ENCODE data around the gene SGIP1.

The SGIP1 gene

DNA sequence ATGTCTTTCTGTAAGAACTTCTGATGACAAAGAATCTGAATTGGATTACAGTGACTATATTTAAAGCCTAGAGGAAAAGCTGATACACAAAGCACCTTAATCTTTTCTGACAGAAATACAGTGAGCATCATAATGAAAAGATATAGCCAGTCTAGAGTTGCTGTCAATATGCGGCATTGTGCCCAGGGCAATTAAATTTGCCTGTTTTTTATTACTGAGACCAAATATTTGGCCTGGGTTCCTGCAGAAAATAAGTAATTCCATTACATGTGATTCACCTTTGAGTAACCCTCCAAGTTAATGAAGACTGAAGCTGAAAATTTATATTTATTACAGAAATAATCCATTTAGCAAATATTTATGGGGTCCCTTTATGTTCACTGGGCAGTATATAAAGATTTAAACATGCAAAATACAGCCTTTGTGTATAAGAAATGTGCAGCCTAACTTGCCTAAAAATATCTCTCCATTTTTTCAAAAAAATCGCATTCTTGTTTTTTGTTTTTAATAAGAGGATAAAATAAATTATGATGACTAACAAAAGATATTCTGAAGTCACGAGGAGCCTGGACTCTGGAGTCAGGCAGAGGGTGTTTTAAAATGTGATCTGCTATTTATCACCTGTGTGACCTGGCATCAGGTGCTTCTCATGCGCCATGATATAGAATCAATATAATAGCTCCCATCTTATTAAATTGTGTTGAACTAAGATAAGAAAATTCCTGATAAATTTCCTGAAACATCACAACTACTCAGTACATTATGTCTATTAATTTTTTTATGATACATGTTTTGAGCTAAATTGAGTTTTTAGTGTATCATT lies 83.6 kb downstream of the SGIP1 start:
- DNase-seq, result no peak

DNA sequence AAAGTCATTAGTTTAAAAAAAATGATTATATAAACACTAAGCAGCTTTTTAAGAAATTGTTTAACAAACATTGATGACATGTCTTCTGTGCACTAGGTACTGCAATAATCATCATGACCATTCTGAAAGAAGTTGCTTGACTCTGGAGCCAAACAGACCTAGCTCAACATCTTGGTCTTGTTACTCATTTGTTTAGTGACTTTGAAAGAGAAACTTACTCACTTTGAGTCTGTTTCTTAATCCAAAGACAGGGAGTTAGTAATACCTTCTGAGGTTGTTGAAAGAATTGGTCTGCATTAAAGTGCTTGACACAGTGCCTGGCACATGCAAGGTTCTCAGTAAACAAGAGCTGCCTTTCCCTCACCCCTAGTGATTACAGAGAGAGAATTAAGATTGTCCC lies 84.4 kb downstream of the SGIP1 start:
- no peak for DNase-seq

DNA sequence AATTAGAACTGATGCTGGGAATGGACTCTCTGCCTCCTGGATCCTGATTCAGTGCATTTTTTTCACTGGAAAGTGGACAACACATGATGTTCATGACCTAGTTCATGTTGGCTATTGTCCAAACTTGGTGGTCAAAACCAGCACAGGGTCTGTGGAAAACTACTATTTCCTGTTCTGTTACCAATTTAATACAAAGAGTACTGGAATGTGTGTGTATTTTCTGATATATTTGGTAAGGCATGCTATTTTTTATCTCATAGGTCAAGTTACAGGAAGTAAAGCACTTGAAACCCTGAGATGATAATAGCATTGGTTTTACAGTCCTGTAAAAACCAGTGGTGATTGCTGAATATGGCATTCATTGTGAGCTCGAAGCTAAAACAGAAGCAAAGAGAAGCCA lies 89.9 kb downstream of the SGIP1 start:
- no peak for DNase-seq

DNA sequence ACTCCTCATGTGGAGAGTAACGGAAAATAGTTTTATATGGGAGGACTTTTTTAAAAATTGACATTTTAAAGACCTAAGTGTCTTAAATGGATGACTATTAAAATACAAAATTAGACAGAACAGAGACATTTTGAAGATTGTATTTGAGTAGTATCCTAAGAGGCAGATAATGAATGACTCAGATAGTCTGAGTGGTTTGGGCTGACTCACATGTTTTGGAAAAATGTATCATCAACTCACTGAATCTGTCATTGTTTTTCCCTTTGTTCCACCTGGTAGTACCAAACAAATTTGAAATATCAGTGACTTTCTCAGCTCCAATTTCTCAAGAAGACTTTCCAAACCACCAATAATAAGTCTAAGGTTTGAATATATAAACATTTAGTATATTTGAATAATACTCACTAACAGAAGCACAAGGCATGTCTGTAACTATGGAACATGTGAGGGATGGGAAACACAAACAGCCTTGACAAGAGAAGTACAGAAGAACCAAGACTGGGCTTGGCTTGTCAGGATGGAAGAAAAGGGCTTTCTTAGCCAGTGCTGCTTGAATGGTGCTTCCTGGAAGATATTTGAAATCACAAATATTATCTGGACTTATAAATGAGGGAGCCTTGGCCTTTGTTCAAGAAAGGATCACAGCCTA lies 90.6 kb downstream of the SGIP1 start:
- no peak for DNase-seq

DNA sequence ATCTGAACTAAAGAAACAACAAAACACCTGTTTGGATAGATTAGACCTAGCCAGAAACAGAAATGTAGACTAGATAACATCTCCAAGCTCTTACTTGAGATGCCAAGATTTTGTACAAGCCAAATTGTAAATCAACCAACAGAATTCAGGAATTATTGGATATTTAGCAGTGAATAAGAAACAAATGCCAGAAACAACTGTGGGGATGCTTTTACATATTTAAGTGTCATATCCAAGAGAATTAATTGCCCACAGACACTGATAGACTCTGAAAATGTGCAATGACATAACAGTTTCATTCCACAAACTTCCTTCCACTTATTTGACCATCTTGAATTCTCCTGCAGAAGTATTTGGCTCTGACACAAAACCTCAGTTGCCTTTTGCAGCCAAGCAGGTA lies 92.3 kb downstream of the SGIP1 start:
- DNase-seq, result no peak

DNA sequence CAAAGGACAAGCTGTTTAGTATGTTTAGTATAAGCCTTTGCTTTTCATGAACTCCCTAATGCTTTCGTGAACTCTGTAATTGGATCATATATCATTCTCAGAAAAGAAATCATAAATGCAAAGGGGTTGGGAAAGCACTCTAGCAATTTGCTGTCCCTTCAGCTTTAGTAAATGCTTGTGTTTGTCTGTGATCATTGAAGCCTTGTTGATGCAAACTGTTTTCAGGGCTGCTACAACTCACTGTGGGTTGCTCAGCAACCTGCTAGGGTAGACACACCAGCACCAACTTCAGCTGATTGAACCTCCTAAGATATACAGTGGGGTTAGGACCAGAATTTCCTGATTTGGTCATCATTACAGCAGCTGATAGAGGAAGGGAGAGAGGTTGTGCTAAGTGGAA lies 95.0 kb downstream of the SGIP1 start:
- no peak for DNase-seq

DNA sequence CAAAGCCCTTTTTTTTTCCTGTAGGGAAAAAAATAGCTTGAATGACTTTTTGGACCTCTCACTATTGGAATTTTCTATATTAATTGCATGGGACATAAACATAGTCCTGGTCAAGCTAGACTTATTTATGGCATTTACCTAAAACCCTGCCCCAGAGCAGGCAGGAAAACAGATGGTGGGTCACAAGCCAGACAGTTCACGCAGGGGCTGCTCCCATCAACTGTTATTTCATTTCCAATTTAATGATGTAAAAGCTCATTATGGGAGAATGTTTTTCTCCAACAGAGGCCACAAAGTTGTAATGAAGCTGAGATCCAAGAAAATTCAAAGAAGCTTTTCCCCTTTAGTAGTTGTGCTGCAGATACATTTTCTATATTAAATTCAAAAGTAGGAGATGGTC lies 99.2 kb downstream of the SGIP1 start:
- DNase-seq, result peak; percentile 33

DNA sequence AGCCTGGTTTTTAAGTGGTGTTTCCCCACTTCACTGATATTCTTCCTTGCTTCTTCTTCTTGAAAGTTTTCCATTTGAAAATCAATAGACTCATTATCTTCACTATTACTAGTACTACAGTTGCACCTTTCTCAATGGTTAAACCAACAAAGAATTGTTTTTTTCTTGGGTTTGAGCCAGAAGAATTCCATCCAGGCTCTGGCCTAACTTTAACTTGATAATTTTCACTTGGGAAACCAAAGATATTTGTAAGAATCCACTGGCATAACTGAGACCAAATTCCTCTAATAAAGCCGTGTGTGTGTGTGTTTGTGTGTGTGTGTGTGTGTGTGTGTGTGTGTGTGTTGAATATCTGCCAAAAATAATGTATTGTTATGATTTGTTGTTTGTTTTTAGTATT lies 103.2 kb downstream of the SGIP1 start:
- DNase-seq, result no peak

DNA sequence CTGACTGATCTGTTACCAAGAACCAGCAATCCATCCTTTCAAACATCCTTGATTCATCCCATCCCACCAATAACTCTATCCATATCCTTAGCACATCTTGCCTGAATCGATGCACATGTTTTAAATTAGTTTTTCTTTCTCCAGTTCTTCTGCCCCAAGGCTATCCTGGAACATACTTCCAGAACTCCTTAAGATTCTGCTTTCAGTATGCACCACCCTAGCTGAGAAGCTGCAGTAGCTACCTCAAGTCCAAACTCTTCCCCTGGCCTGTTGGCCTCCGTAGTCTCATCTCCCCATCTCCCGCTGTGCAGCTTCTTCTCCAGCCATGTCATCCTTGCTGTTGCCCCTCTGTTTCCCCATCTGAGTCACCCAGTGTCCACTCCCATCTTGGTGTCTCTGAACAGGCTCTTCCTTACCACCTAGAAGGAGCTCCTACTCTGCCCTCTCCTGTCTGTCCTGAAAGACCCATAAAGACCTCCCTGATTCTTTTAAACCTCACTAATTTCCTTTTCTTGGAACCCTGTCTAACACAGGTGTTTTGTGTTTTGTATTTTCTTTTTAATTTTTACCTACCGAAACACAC lies 108.0 kb downstream of the SGIP1 start:
- DNase-seq, result no peak

DNA sequence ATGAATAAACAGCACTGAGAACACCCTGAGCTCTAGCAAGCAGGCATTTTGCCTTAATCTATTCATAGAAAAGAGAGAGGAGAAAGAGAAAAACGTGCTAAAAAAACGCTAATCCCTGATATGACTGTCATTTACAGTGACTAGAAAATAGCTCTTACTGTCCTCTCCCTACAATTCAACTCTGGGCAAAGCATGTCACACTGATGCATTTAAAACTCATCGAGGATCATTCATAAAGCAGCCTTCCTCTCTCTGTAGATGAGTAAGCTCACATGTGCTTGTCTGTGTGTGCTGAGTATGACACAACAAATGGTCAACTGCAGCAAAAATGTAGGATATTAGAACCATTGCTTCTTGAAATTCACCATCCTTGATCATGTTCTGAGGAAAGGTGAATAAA lies 109.0 kb downstream of the SGIP1 start:
- no peak for DNase-seq

DNA sequence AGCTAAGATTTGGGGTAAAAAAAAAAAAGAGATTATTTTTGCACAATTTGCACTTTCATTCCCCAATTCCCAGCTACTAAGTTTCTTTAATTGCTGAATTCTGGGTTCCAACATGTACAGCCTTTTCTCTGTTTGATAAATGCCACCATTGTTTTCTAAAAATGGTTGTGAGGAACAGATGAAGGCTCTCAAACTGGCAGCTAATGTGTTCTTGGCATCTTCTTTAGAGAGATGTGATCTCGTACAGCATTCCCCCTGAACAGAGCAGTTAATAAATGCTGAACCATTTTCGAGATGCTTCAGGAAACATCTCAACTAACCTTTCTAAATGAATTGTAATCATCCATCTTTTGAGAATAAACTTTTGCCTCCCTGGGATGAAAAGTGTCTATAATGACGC lies 110.4 kb downstream of the SGIP1 start:
- no peak for DNase-seq

DNA sequence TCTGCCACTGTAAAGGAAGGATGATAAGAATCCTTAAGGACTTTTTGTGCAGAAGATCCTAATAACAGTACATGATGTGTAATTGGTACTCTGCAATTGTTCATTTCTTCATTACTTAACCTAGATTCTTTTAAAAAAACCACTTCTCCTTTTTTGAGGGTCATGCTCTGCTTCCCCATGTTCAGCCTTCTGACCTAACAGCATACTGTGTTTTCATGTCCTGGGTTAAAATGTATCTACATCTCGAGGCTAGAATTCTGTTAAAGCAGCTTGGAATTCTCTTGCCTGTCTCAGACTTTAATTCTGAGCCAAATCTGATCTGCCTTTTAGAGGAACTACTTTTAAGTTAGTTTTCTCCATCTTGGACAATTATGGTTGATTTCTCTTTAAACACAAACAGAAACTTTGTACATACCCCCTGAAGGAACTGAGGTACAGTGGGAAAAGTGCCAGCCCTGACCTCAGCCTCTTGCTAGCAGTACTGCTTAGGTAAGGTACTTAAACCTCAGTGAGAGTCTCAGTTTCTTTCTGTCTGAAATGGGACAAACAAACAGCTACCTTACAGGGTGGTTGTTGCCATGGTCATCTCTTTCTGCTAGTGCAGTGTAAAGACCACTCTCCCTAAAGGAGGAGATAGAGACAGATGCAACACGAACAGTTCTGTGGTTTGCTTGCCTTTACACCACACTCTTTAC lies 115.1 kb downstream of the SGIP1 start:
- no peak for DNase-seq

DNA sequence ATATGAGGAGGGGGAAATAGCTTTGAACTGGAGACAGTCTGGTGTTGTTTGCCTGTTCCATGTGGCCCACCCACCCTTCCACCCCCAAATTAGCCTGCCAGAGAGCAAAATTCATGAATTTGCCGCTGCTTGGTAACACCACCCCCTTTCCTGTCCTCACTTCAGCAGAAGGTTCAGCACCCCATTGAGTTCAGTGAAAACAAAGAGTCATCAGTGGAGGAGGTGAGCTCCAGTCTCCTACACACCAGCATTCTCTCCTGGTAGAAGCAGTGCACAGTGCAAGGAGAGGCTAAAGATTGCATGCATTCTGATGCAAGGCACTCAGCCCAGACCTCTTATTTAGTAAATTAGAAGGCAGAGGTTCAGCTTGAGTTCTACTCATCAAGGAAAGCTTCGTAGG lies 118.6 kb downstream of the SGIP1 start:
- DNase-seq, result no peak

DNA sequence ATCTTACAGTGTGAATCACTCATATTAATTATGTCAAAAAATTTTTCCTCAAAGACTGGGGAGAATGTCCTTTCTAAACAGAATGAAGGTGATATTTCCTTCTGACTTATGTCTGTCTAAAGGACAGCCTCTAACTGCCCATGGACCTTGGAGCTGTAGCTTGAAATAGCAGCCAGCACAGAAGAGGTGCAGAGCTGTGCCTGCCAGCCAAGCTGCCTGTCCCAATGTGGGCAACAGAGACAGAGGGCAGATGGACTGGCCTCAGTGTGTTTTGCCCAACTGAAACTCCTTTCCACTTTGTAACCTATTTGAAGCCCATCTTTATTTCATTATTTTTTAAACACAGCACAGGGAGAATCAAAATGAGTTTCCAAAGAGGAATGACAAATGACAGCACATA lies 120.7 kb downstream of the SGIP1 start:
- no peak for DNase-seq

DNA sequence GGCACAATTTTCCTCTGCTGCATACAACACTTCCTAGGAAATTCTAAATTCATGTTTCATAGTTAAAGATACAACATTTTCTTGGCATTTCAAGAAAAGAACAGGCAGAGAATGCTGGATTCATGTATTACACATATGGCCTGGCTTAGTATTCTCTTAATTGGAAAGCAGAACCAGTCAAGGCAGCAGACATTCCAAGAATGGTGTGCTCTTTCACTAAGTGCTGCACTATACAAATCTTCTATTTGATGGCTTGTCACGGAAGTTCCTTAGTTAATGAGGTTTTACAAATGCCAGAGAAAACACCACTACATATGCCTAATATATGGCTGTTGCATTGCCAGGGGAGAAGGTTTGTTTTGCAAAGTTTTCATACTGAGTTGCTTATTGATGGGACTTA lies 137.5 kb downstream of the SGIP1 start:
- no peak for DNase-seq

DNA sequence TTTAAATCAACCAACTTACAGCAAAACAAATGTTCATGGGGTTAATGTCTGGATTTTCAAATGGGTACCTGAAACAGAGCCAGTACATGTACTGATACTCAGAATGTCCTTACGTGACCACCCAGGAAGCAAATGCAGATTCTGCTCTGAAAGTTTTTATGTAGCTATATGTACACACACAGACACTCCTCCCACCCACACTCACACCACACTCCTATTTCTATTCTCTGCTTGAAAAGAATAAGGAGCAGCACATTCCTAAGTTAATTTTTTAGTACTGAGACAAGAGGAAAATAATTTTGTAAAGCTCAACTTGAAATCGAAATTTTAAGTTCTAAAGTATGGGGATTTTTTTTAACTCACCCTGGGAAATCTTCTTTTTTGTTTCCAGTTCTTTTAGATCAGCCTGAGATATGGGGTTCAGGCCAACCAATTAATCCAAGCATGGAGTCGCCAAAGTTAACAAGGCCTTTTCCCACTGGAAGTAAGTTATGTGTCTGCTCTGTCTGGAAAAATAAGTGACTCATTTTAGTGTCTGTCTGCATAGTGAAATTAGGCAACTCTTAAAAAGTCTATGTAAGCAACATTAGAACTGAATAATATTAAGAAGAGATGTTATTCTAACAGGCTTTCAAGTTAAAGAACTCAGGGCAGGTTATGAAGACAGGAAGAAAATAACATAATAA lies 142.8 kb downstream of the SGIP1 start:
- peak; percentile 38 for DNase-seq

DNA sequence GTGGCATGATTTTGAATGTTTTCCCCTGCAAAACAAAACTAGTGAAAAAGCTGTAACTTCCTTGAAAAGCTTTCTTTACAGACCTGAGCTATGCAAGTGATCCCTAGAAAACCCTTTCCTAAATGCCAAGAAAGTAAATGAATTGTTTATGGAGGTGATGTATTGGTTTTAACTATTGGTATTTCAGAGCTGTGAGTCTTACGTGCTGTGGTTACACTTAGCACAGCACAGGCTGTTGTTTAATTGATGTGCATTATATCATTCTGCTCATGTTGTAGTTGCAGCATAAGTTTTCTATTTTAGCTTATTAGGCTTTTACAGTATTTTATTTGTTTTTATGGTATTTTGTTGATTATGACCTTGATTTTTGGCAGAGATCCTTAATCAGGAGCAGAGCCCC lies 144.2 kb downstream of the SGIP1 start:
- no peak for DNase-seq

DNA sequence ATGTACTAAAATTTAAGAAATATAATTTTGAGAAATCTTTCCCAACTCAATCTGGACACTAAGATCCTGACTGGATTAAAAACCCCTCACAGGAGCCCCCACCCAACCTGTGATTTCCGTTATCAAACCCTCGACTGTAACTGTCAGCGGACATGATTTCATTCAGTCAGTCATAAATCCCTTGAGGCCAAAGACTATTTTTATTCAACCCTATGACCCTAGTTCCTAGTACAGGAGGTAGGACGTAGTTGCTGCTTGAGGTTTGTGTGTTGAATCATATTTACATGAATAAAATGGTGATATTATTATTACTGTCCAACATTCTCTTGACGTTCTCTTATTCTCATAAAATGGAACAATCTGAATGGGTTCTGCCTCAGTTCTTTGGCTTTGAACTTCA lies 145.2 kb downstream of the SGIP1 start:
- DNase-seq, result no peak

DNA sequence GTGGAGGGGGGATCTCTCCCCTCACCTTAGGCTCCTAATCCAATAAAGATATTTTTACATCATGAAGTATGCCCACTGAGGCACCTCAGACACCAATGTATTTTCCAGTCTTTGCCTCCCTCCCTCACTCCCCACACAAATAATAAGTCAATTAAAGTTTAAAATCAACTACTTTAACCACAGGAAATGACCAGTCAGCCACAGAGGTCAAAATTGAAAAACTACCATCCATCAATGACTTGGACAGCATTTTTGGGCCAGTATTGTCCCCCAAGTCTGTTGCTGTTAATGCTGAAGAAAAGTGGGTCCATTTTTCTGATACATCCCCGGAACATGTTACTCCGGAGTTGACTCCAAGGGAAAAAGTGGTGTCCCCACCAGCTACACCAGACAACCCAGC lies 147.7 kb downstream of the SGIP1 start:
- no peak for DNase-seq

DNA sequence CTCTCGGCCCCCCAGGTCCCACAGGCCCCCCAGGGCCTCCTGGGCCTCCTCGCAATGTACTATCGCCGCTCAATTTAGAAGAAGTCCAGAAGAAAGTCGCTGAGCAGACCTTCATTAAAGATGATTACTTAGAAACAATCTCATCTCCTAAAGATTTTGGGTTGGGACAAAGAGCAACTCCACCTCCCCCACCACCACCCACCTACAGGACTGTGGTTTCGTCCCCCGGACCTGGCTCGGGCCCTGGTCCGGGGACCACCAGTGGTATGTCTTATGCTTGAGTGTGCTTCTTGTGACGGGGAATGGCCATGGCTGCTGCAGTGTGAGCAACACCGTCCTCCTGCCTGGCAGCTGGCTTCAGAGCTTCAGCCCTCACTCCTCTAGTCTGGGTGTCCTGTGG lies 148.2 kb downstream of the SGIP1 start:
- no peak for DNase-seq

DNA sequence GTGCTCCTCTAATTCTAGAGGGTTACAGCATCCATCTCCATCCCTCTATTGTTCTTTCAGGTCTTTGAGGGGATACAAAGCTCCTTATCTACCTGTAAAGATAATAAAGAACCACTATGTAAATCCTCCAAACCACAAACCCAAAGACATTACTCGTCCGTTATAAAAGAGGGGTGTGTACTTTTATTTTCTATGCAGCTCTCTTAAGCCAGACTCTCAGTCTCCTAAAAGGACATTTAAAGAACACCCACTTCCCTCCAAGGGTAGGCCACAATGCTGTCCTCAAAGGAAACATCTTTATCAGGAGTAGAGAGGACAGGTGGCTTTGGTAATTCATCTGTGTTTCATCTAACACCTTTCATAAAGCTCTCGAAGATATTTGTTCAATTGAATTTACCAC lies 150.4 kb downstream of the SGIP1 start:
- no peak for DNase-seq

DNA sequence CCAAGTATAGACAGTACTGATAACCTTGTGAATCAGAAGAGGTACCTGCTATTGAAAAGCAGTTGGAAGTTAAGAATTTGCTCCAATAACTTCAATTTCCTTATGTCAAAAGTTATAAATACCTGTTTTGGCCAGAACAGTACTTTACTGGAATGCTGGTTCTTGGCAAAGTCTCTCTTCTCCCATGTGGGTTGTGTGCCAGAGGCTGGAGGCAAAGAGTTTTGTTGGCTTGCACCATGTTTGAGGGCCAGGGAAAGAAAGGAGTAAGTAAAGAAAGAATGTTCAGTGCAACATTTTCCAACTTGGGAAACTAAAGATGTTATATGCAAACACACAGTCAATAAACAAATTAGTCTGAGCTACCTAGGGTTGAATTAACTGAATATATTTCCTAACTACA lies 151.3 kb downstream of the SGIP1 start:
- no peak for DNase-seq

DNA sequence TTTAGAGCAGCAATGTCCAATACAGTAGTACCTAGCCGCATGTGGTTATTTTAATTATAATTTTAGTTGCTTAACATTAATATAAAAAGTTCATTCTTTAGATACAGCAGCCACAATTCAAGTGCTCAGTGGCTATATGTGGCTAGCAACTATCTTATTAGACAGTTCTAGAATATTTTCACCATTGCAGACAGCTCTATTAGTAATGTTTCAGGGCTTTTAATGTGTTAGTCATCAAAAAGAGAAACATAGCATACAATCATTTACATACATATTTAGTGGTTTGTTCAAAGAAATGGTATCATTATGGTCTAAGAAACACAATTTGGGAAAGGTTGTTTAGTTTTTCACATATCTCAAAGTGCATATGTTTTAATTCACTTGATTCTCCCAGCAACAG lies 151.7 kb downstream of the SGIP1 start:
- DNase-seq, result no peak

Data from femur (tissue), 1 donor.